Hematopoietic multipotent progenitor cell treated with erythropoietin and hydrocortisone succinate and interleukin-3 and kit ligand, for 15 days (in vitro differentiated cells): ENCODE results near the gene ZSWIM6.

ENCODE experiments used
- DNase-seq: peaks from one replicate; pipeline ENCODE4 v3.0.0-alpha.2; 2015; ENCODE audit warnings: low spot score

ZSWIM6 gene

GRCh38 chr5:61332851-61333320 lies 828 bp downstream of the ZSWIM6 start:
- DNase-seq: no peak

- peak; percentile 11 for DNase-seq
Observed at GRCh38 chr5:61333321-61333953, 1.4 kb downstream of the ZSWIM6 start.

GRCh38 chr5:61333954-61334867 lies 2.2 kb downstream of the ZSWIM6 start:
- DNase-seq: no peak

GRCh38 chr5:61334868-61335615 lies 3.0 kb downstream of the ZSWIM6 start:
- no peak for DNase-seq

GRCh38 chr5:61339764-61340163 lies 7.7 kb downstream of the ZSWIM6 start:
- DNase-seq: no peak

GRCh38 chr5:61340775-61341361 lies 8.8 kb downstream of the ZSWIM6 start:
- DNase-seq: no peak

GRCh38 chr5:61342071-61342501 lies 10.0 kb downstream of the ZSWIM6 start:
- DNase-seq: no peak

GRCh38 chr5:61344187-61344944 lies 12.3 kb downstream of the ZSWIM6 start:
- DNase-seq: no peak

- DNase-seq: no peak
Observed at GRCh38 chr5:61346511-61346910, 14.5 kb downstream of the ZSWIM6 start.

- DNase-seq: no peak
Observed at GRCh38 chr5:61347080-61347479, 15.0 kb downstream of the ZSWIM6 start.

GRCh38 chr5:61348447-61348846 lies 16.4 kb downstream of the ZSWIM6 start:
- no peak for DNase-seq

- no peak for DNase-seq
Observed at GRCh38 chr5:61349935-61350334, 17.9 kb downstream of the ZSWIM6 start.

- no peak for DNase-seq
Observed at GRCh38 chr5:61350535-61350934, 18.5 kb downstream of the ZSWIM6 start.

- DNase-seq: no peak
Observed at GRCh38 chr5:61351733-61352132, 19.7 kb downstream of the ZSWIM6 start.

GRCh38 chr5:61352180-61352579 lies 20.1 kb downstream of the ZSWIM6 start:
- no peak for DNase-seq

GRCh38 chr5:61352612-61353156 lies 20.6 kb downstream of the ZSWIM6 start:
- DNase-seq: no peak

- DNase-seq: no peak
Observed at GRCh38 chr5:61353293-61353692, 21.2 kb downstream of the ZSWIM6 start.

- DNase-seq: no peak
Observed at GRCh38 chr5:61354199-61354598, 22.1 kb downstream of the ZSWIM6 start.

- no peak for DNase-seq
Observed at GRCh38 chr5:61357745-61358144, 25.7 kb downstream of the ZSWIM6 start.

GRCh38 chr5:61362796-61363368 lies 30.8 kb downstream of the ZSWIM6 start:
- DNase-seq: no peak
